Thyroid gland (tissue), 4 donors: ENCODE results near the gene WASF3. TPM values are rescaled to one million over a fixed set of nuclear protein-coding genes. Genes with fewer than 3 reads are reported as not detected.

ENCODE experiments used
- DNase-seq, 2 donors: peaks; one replicate each; pipeline ENCODE4 v3.0.0-alpha.2; 2019
- H3K27ac ChIP-seq, 3 donors: fragments of 200-600 bp; sonication (generic); 1 replicate in 2 of 3; 2 replicates in 1 of 3; pipeline ENCODE4 v1.5.1; 2016 to 2019; ENCODE audit warnings: mild to moderate bottlenecking in 1 of 3, moderate library complexity in 1 of 3
- H3K27me3 ChIP-seq: fragments of 200-600 bp; sonication (generic); one replicate; pipeline ENCODE4 v1.5.1; 2019
- H3K36me3 ChIP-seq, 2 donors: fragments of 200-600 bp; sonication (generic); one replicate each; pipeline ENCODE4 v1.5.1; 2016 to 2019
- H3K4me1 ChIP-seq, 2 donors: fragments of 200-600 bp; sonication (generic); one replicate each; pipeline ENCODE4 v1.5.1; 2017 to 2019
- H3K4me3 ChIP-seq, 3 donors: fragments of 200-600 bp; sonication (generic); replicated peaks in 1 of 3; 1 replicate in 2 of 3; 2 replicates in 1 of 3; pipeline ENCODE4 v1.5.1; 2016; ENCODE audit warnings: mild to moderate bottlenecking in 1 of 3
- H3K9me3 ChIP-seq: fragments of 200-600 bp; sonication (generic); one replicate; pipeline ENCODE4 v1.5.1; 2017
- CTCF ChIP-seq, 6 experiments: fragments of 200-600 bp in 3 of 6; fragments of 450-650 bp in 3 of 6; sonication (generic) in 3 of 6; IDR thresholded peaks; one replicate each; pipeline ENCODE4 v1.5.1; 2016 to 2019; ENCODE audit warnings: antibody characterized with exemption in 6 of 6, mild to moderate bottlenecking in 2 of 6, inconsistent platforms in 1 of 6, moderate library complexity in 1 of 6
- POLR2A ChIP-seq, 2 donors: fragments of 450-650 bp; IDR thresholded peaks; one replicate each; pipeline ENCODE4 v1.6.1; 2017; ENCODE audit warnings: antibody characterized with exemption in 2 of 2, mild to moderate bottlenecking in 2 of 2, moderate library complexity in 1 of 2
- WGBS, 2 donors: methylation state at CpG; one replicate each; pipeline ENCODE4 v1.1.5; 2017; 5-methylcytosine and 5-hydroxymethylcytosine counted together
- intact Hi-C: fragments of 100-400 bp; cut with DNase I; formaldehyde crosslinking; loops from one replicate; pipeline ENCODE4 v1.15.1; 2023
- total RNA-seq, 4 donors: library from RNA; depleted of rRNA; stranded (reverse); fragments of >200 nt; gene quantifications; one replicate each; pipeline ENCODE4 v1.2.3, GENCODE V29; 2016

WASF3 gene
- total RNA-seq, 4 donors from 2014 or later: 41.0 to 56.1 (median 48.6) TPM

- Histone ChIP-seq H3K4me3 (no peak overlapping the region), H3K9me3 (no peaks in the 10 kb centered on the region), H3K27ac (no peak overlapping the region), H3K27me3 (no peaks in the 10 kb centered on the region), H3K36me3 (no peaks in the 10 kb centered on the region), H3K4me1 (no peaks in the 10 kb centered on the region)
- TF ChIP-seq POLR2A (IDR thresholded peaks at IDR 0.05) (no peak), CTCF (IDR thresholded peaks at IDR 0.05) (no peak)
- intact Hi-C loops: no loop called here
- DNase-seq: no peak
These were observed 32.0 kb upstream of the WASF3 start for GRCh38 chr13:26525528-26525927.

GRCh38 chr13:26526702-26527216, 30.7 kb upstream of the WASF3 start:
- no peaks in the 10 kb centered on the region for H3K27me3 ChIP-seq
- no peaks in the 10 kb centered on the region for H3K36me3 ChIP-seq
- no peak overlapping the region for H3K27ac ChIP-seq
- no peak overlapping the region for H3K4me3 ChIP-seq
- no peaks in the 10 kb centered on the region for H3K9me3 ChIP-seq
- intact Hi-C loops: no loop called here
- no peak for DNase-seq
- TF ChIP-seq CTCF (IDR thresholded peaks at IDR 0.05) (no peak), POLR2A (IDR thresholded peaks at IDR 0.05) (no peak)
- H3K4me1 ChIP-seq: no peaks in the 10 kb centered on the region
- WGBS, 2 donors: 76 to 81% methylated on average over 2 of the region's 2 CpGs

GRCh38 chr13:26528527-26528926, 29.0 kb upstream of the WASF3 start:
- intact Hi-C loops: no loop called here
- DNase-seq: no peak
- Histone ChIP-seq H3K4me3 (no peak overlapping the region), H3K4me1 (no peaks in the 10 kb centered on the region), H3K36me3 (no peaks in the 10 kb centered on the region), H3K27me3 (no peaks in the 10 kb centered on the region), H3K9me3 (no peaks in the 10 kb centered on the region), H3K27ac (no peak overlapping the region)
- TF ChIP-seq POLR2A (IDR thresholded peaks at IDR 0.05) (no peak), CTCF (IDR thresholded peaks at IDR 0.05) (no peak)
- WGBS, 2 donors: 10 to 18% methylated on average over 1 of the region's 1 CpG

- no peak for TF ChIP-seq POLR2A (IDR thresholded peaks at IDR 0.05)
- no peak for TF ChIP-seq CTCF (IDR thresholded peaks at IDR 0.05)
- Histone ChIP-seq H3K4me3 (no peak overlapping the region), H3K36me3 (no peaks in the 10 kb centered on the region), H3K4me1 (no peaks in the 10 kb centered on the region), H3K9me3 (no peaks in the 10 kb centered on the region), H3K27ac (no peak overlapping the region), H3K27me3 (no peaks in the 10 kb centered on the region)
- WGBS, 2 donors: 20 to 25% methylated on average over 6 of the region's 6 CpGs
- peak; percentile 31 to 67 for DNase-seq
- intact Hi-C loops: no loop called here
These were observed 28.0 kb upstream of the WASF3 start for GRCh38 chr13:26529441-26529840.

GRCh38 chr13:26531742-26532141, 25.7 kb upstream of the WASF3 start:
- no peaks in the 10 kb centered on the region for H3K36me3 ChIP-seq
- no peak overlapping the region for H3K4me3 ChIP-seq
- no peaks in the 10 kb centered on the region for H3K27me3 ChIP-seq
- 55 to 65% methylated on average over 3 of the region's 3 CpGs for WGBS, 2 donors
- DNase-seq: no peak
- intact Hi-C loops: no loop called here
- TF ChIP-seq POLR2A (IDR thresholded peaks at IDR 0.05) (no peak), CTCF (IDR thresholded peaks at IDR 0.05) (no peak)
- H3K4me1 ChIP-seq: no peaks in the 10 kb centered on the region
- no peak overlapping the region for H3K27ac ChIP-seq
- no peaks in the 10 kb centered on the region for H3K9me3 ChIP-seq
